ENCODE results near the gene C1orf105. TPM values are rescaled to one million over a fixed set of nuclear protein-coding genes. Genes with fewer than 3 reads are reported as not detected.

The C1orf105 gene
- total and polyA plus RNA-seq, 10 of the 15 experiments (the other 5 are each of a cell fraction or from before 2014, with no cell fraction given), result not detected

DNA sequence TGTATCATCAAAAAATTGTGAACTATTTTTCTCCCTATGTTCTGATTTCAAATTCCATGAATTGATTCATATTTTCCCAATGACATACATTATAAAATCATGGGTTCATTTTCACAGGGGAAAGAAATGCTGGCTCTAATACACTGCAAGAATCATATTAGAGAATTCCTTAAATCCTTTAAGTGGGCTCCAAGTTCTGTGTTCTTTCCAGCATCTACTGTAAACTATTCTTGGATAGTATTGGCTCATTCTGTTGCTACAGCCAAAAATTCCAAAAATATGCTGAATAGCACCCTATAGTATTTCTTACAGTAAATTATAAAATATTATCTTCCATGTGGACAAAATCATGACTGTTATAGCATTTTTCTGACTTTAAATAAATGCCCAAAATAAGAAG is 19.0 kb upstream of the C1orf105 start:
- ATAC-seq (no peak), DNase-seq (ENCODE audit: low read depth, low spot score) (no peak), FAIRE-seq (no peak)
- Histone ChIP-seq H3K79me2 (ENCODE audit: control insufficient read depth, insufficient read depth, low read length) (no peaks in the 10 kb centered on the region), H3K4me3 (no peak overlapping the region), H3K4me1 (ENCODE audit: control insufficient read depth, insufficient read depth, low read length) (peaks cover 35% of the 10 kb centered on the region), H3K27ac (ENCODE audit: control insufficient read depth, insufficient read depth) (no peak overlapping the region), H4K20me1 (ENCODE audit: control insufficient read depth, insufficient read depth) (no peaks in the 10 kb centered on the region), H3K9ac (ENCODE audit: control insufficient read depth, insufficient read depth, low read length) (no peak overlapping the region), H3K36me3 (ENCODE audit: control insufficient read depth in 2 of 2, insufficient read depth in 2 of 2, low read length in 1 of 2) (no peaks in the 10 kb centered on the region), H2AFZ (ENCODE audit: control insufficient read depth, low read depth, low read length) (no peak overlapping the region), H3K27me3 (replicated peaks in 1 of 2; ENCODE audit: control insufficient read depth in 2 of 2, insufficient read depth in 2 of 2, low read length in 1 of 2) (no peaks in the 10 kb centered on the region), H3K9me3 (replicated peaks; ENCODE audit: control insufficient read depth, insufficient read depth, low read length) (no peaks in the 10 kb centered on the region), H3K4me2 (ENCODE audit: control insufficient read depth, insufficient read depth) (no peak overlapping the region)
- SMC1A ChIA-PET (ENCODE audit: uncharacterized antibody, unreplicated experiment), result interaction anchor here (1.2 to 16.5 kb wide), 7 partner anchors 15 to 398 kb away, joined by 3 to 413 read pairs (median 49); no protein-coding TSS in a partner anchor
- BruUV-seq (replicated peaks), result no TSS peak
- RAD21 ChIA-PET (ENCODE audit: unreplicated experiment), result interaction anchor here (0.8 to 15.1 kb wide), 6 partner anchors 45 to 398 kb away, joined by 3 to 394 read pairs (median 68); no protein-coding TSS in a partner anchor
- TF ChIP-seq RUNX3 (IDR thresholded peaks at IDR 0.05; ENCODE audit: low read length), result no peak
- no peak for TF ChIP-seq RAD21 (IDR thresholded peaks at IDR 0.05; ENCODE audit: insufficient read depth, low read depth, low read length)
- no peak for TF ChIP-seq BMI1 (IDR thresholded peaks at IDR 0.05; ENCODE audit: borderline replicate concordance)
- no peak for TF ChIP-seq ZBED1 (IDR thresholded peaks at IDR 0.05; ENCODE audit: borderline replicate concordance)
- no peak for TF ChIP-seq CHD1 (IDR thresholded peaks at IDR 0.05; ENCODE audit: low read depth, low read length)
- TF ChIP-seq MYB (IDR thresholded peaks at IDR 0.05; ENCODE audit: borderline replicate concordance, low read depth, low read length), result no peak
- no peak for TF ChIP-seq EGR1 (IDR thresholded peaks at IDR 0.05; ENCODE audit: borderline replicate concordance in 1 of 2, low read depth in 2 of 2, low read length in 2 of 2)
- TF ChIP-seq SMAD5 (IDR thresholded peaks at IDR 0.05; ENCODE audit: low read depth), result no peak
- no peak for TF ChIP-seq HDAC6 (IDR thresholded peaks at IDR 0.05; ENCODE audit: unreplicated experiment)
- no peak for TF ChIP-seq CHD4 (IDR thresholded peaks at IDR 0.05)
- no peak for TF ChIP-seq NFYA (IDR thresholded peaks at IDR 0.05; ENCODE audit: borderline replicate concordance, low read depth, low read length)
- TF ChIP-seq CBX3 (IDR thresholded peaks at IDR 0.05; ENCODE audit: borderline replicate concordance, low read depth), result no peak
- TF ChIP-seq NRF1 (conservative IDR thresholded peaks at IDR 0.05; ENCODE audit: low read depth, low read length), result no peak
- no peak for TF ChIP-seq SMC3 (IDR thresholded peaks at IDR 0.05; ENCODE audit: borderline replicate concordance, low read length)
- TF ChIP-seq BHLHE40 (IDR thresholded peaks at IDR 0.05; ENCODE audit: borderline replicate concordance in 1 of 2, low read depth in 2 of 2, low read length in 1 of 2), result no peak
- TF ChIP-seq MYC (IDR thresholded peaks at IDR 0.05; ENCODE audit: insufficient read depth, insufficient read length, insufficient replicate concordance, low read length, severe bottlenecking), result no peak
- TF ChIP-seq IRF5 (IDR thresholded peaks at IDR 0.05; ENCODE audit: borderline replicate concordance), result no peak
- no peak for TF ChIP-seq STAT1 (conservative IDR thresholded peaks at IDR 0.05)
- TF ChIP-seq SPI1 (IDR thresholded peaks at IDR 0.05; ENCODE audit: borderline replicate concordance, insufficient read depth, low read depth, low read length), result no peak
- no peak for TF ChIP-seq NFIC (IDR thresholded peaks at IDR 0.05; ENCODE audit: low read depth, low read length)
- POLR2A ChIA-PET, result no interaction called here
- CTCF ChIA-PET, result interaction anchor here (0.9 to 9.8 kb wide), 6 partner anchors 11 to 399 kb away, joined by 3 to 71 read pairs (median 17); no protein-coding TSS in a partner anchor
- in situ Hi-C loops (cut with MboI) (no loop called here), intact Hi-C loops (cut with micrococcal nuclease; ENCODE audit: unreplicated experiment) (no loop called here)

Measured in GM12878 (cell line).